Motor neuron (in vitro differentiated cells): ENCODE results near the gene BCORL1. TPM values are rescaled to one million over a fixed set of nuclear protein-coding genes. Genes with fewer than 3 reads are reported as not detected.

Experiments
- ATAC-seq, 8 experiments: fragments of 200-7000 bp; cut with Tn5 transposase; replicated peaks in 6 of 8; 2 replicates each; pipeline ENCODE4 v1.8.0; 2021; ENCODE audit warnings: mild to moderate bottlenecking in 8 of 8, moderate library complexity in 8 of 8
- H3K27ac ChIP-seq, 2 donors: fragments of 250-450 bp; sonication (Bioruptor Pico); 2 replicates each; pipeline ENCODE4 v1.9.0; 2021; ENCODE audit warnings: antibody characterized with exemption in 2 of 2, mild to moderate bottlenecking in 2 of 2, moderate library complexity in 1 of 2
- H3K4me1 ChIP-seq, 2 donors: fragments of 250-450 bp; sonication (Bioruptor Pico); replicated peaks in 1 of 2; 2 replicates each; pipeline ENCODE4 v1.6.1; 2021; ENCODE audit warnings: antibody characterized with exemption in 2 of 2, mild to moderate bottlenecking in 2 of 2, moderate library complexity in 1 of 2
- H3K4me3 ChIP-seq, 5 donors: fragments of 250-450 bp; sonication (Bioruptor Pico); 2 replicates each; pipeline ENCODE4 v1.9.0; 2021; ENCODE audit warnings: antibody characterized with exemption in 5 of 5, mild to moderate bottlenecking in 5 of 5, moderate library complexity in 4 of 5
- WGBS, 10 experiments: fragments of 450-650 bp; shearing (Covaris generic); methylation state at CpG; one replicate each; pipeline ENCODE4 v1.0.0; 2022; 5-methylcytosine and 5-hydroxymethylcytosine counted together
- in situ Hi-C, 9 experiments: fragments of 400-800 bp; cut with MboI; loops; one replicate each; pipeline ENCODE4 v1.15.0; 2021; ENCODE audit warnings: low sequenced_read_pairs in 9 of 9, low pct_unique_long_range_greater_than_20kb in 2 of 9; ENCODE audit not compliant: unreplicated experiment in 9 of 9
- total RNA-seq, 8 experiments: library from RNA; unstranded; fragments of 300-600 nt; gene quantifications; 2 replicates each; pipeline versions ENCODE4 v1.2.3 to v1.2.4, GENCODE V29; 2022

Gene BCORL1
- 10 to 100 TPM in 1 of 8 experiments, 1 to 10 TPM in 7; 1.7 to 13.3 (median 5.9) TPM for total RNA-seq

- ATAC-seq = peak; percentile 85 to 91 (median 89)
- peak within 1 kb of the TSS in 1 of 5 donors; percentile 17 for H3K4me3 ChIP-seq
- WGBS, 10 experiments = no CpG with 5 or more reads among the region's 74 CpGs
- H3K4me1 ChIP-seq = peaks cover 0 to 11% of the 10 kb centered on the region in 2 donors
- peak within 1 kb of the TSS; percentile 38 to 71 for H3K27ac ChIP-seq
- in situ Hi-C loops = no loop called here
These were observed at the start of gene BCORL1 for GRCh38 chrX:129982300-129983251. Gene BCORL1, plus strand, starts transcription at chrX:129982635. Its CDS starts 22,597 bp downstream, at chrX:130005232.

DNA sequence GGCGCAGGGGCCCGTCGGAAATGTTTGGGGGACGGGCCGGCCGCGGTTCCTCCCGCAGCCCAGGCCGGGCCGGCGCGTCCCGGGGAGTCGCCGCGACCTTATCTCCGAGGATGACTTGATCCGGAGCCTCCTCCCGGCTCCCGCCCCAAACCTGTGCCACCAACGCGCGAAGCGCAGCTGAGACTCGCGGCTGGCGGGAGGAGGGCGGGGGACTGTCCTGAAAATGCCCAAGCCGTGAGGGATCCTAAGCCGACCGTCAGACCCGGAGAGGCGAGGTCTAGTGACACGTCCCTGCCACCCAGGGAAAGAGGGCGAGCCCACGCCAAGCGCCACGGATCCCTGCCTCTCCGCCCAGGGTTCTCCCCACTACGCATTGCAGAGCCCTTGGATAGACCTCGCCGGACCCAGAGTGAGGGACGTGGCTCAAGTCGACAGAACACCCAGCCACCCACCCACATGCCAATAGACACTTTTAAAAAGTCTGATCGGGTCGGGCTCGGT is 49.6 kb upstream of the BCORL1 start:
- WGBS, 10 experiments = no CpG with 5 or more reads among the region's 47 CpGs
- peak in 6 of 8 experiments; percentile 1 to 7 (median 2) for ATAC-seq
- peak overlapping the region; percentile 46 to 74 (median 58) for H3K4me3 ChIP-seq
- in situ Hi-C loops = loop anchor here in 2 of 9 experiments (25.0 kb wide), 1 partner anchor 104 kb away; no protein-coding TSS in a partner anchor
- H3K4me1 ChIP-seq = peaks cover 0 to 2% of the 10 kb centered on the region in 2 donors
- H3K27ac ChIP-seq = peak overlapping the region; percentile 20 to 69

GRCh38 chrX:129933700-129934099 is 48.7 kb upstream of the BCORL1 start:
- 0 to 73% (median 13%) methylated on average over 1 to 4 of the region's 7 CpGs; no CpG with 5 or more reads in 4 of the 10 experiments for WGBS, 10 experiments
- in situ Hi-C loops = loop anchor here in 2 of 9 experiments (25.0 kb wide), 1 partner anchor 104 kb away; no protein-coding TSS in a partner anchor
- peaks cover 0 to 2% of the 10 kb centered on the region in 2 donors for H3K4me1 ChIP-seq
- no peak for ATAC-seq
- no peak overlapping the region for H3K27ac ChIP-seq
- H3K4me3 ChIP-seq = no peak overlapping the region

- Histone ChIP-seq H3K4me3 (no peak overlapping the region), H3K4me1 (peaks cover 0 to 2% of the 10 kb centered on the region in 2 donors), H3K27ac (no peak overlapping the region)
- in situ Hi-C loops = loop anchor here in 2 of 9 experiments (25.0 kb wide), 1 partner anchor 103 kb away; no protein-coding TSS in a partner anchor
- ATAC-seq = no peak
- 20 to 47% (median 39%) methylated on average over 1 to 10 of the region's 10 CpGs; no CpG with 5 or more reads in 6 of the 10 experiments for WGBS, 10 experiments
These were observed 48.0 kb upstream of the BCORL1 start for GRCh38 chrX:129934461-129934860.

- ATAC-seq = no peak
- H3K27ac ChIP-seq = no peak overlapping the region
- 0 to 37% (median 17%) methylated on average over 1 to 5 of the region's 5 CpGs; no CpG with 5 or more reads in 7 of the 10 experiments for WGBS, 10 experiments
- in situ Hi-C loops = loop anchor here in 2 of 9 experiments (25.0 kb wide), 1 partner anchor 102 kb away; no protein-coding TSS in a partner anchor
- H3K4me1 ChIP-seq = peaks cover 0 to 2% of the 10 kb centered on the region in 2 donors
- no peak overlapping the region for H3K4me3 ChIP-seq
These were observed 47.5 kb upstream of the BCORL1 start for GRCh38 chrX:129934952-129935351.

DNA sequence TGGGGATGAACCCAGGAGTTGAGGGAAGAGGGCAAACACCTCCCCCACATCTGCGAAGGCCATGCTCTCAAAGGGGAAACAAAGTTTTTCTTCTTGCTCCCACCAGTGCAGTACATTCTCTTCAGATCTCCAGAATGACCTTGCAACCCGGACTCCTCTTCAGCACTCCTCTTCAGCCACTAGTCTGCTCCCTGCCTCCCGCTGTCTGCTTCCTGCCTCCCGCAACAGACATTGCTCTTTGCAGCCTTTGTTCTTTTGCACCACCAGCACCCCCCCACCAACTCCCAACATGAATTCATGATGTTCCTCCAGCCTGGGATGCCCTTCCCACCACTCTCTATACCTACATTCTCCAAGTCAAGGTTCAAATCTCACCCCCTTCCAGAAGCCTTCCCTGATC is 44.4 kb upstream of the BCORL1 start:
- no peak for ATAC-seq
- H3K4me1 ChIP-seq = peaks cover 0 to 3% of the 10 kb centered on the region in 2 donors
- WGBS, 10 experiments = 71 to 92% methylated on average over 1 to 2 of the region's 4 CpGs; no CpG with 5 or more reads in 8 of the 10 experiments
- H3K27ac ChIP-seq = no peak overlapping the region
- H3K4me3 ChIP-seq = no peak overlapping the region
- in situ Hi-C loops = loop anchor here in 2 of 9 experiments (25.0 kb wide), 1 partner anchor 99 kb away; no protein-coding TSS in a partner anchor

- peak in 2 of 8 experiments; percentile 15 to 47 for ATAC-seq
- Histone ChIP-seq H3K4me3 (no peak overlapping the region), H3K27ac (no peak overlapping the region), H3K4me1 (peaks cover 0 to 3% of the 10 kb centered on the region in 2 donors)
- in situ Hi-C loops = loop anchor here in 2 of 9 experiments (25.0 kb wide), 1 partner anchor 97 kb away; no protein-coding TSS in a partner anchor
- 0 to 30% (median 20%) methylated on average over 1 to 6 of the region's 8 CpGs; no CpG with 5 or more reads in 5 of the 10 experiments for WGBS, 10 experiments
These were observed 42.4 kb upstream of the BCORL1 start for GRCh38 chrX:129939986-129940385.

- WGBS, 10 experiments = 0 to 32% methylated on average over 1 to 2 of the region's 2 CpGs; no CpG with 5 or more reads in 8 of the 10 experiments
- H3K4me3 ChIP-seq = no peak overlapping the region
- H3K27ac ChIP-seq = no peak overlapping the region
- H3K4me1 ChIP-seq = peaks cover 0 to 3% of the 10 kb centered on the region in 2 donors
- in situ Hi-C loops = loop anchor here in 2 of 9 experiments (25.0 kb wide), 1 partner anchor 97 kb away; no protein-coding TSS in a partner anchor
- ATAC-seq = no peak
These were observed 41.7 kb upstream of the BCORL1 start for GRCh38 chrX:129940721-129941120.

- in situ Hi-C loops = loop anchor here in 2 of 9 experiments (25.0 kb wide), 1 partner anchor 92 kb away; no protein-coding TSS in a partner anchor
- ATAC-seq = no peak
- Histone ChIP-seq H3K27ac (no peak overlapping the region), H3K4me1 (peaks cover 0 to 2% of the 10 kb centered on the region in 2 donors), H3K4me3 (no peak overlapping the region)
- WGBS, 10 experiments = 30 to 80% methylated on average over 1 of the region's 1 CpG; no CpG with 5 or more reads in 8 of the 10 experiments
These were observed 37.3 kb upstream of the BCORL1 start for GRCh38 chrX:129945131-129945530.

- no peak overlapping the region for H3K4me3 ChIP-seq
- peaks cover 10 to 19% of the 10 kb centered on the region in 2 donors for H3K4me1 ChIP-seq
- no CpG with 5 or more reads among the region's 18 CpGs for WGBS, 10 experiments
- no peak overlapping the region for H3K27ac ChIP-seq
- in situ Hi-C loops = no loop called here
- no peak for ATAC-seq
These were observed 29.1 kb upstream of the BCORL1 start for GRCh38 chrX:129953334-129953648.

- in situ Hi-C loops = no loop called here
- 60 to 100% (median 70%) methylated on average over 1 to 3 of the region's 4 CpGs; no CpG with 5 or more reads in 6 of the 10 experiments for WGBS, 10 experiments
- Histone ChIP-seq H3K27ac (no peak overlapping the region), H3K4me3 (no peak overlapping the region), H3K4me1 (peaks cover 12 to 21% of the 10 kb centered on the region in 2 donors)
- no peak for ATAC-seq
These were observed 28.6 kb upstream of the BCORL1 start for GRCh38 chrX:129953881-129954280.

DNA sequence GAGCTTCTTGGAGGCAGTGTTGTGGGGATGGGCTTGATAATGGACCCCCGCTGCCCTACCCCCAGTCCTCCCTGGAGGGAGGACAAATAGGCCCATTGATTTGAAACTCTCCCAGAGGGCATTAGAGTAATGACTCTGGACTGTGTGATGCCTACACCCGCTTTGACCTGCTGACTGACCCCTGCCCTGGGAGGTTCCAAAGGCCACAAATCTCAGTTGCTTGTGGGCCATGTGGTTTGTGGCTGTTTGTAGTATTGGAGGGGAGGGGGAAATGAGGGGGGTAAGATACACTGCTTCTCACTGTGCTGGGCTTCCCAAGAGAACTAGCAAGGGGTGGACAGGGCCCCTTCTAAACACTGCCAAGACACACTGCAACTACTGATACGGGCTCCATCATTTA is 27.6 kb upstream of the BCORL1 start:
- ATAC-seq = no peak
- H3K4me3 ChIP-seq = no peak overlapping the region
- 32% methylated on average over 2 of the region's 3 CpGs; no CpG with 5 or more reads in 9 of the 10 experiments for WGBS, 10 experiments
- no peak overlapping the region for H3K27ac ChIP-seq
- in situ Hi-C loops = no loop called here
- H3K4me1 ChIP-seq = peaks cover 19 to 30% of the 10 kb centered on the region in 2 donors

DNA sequence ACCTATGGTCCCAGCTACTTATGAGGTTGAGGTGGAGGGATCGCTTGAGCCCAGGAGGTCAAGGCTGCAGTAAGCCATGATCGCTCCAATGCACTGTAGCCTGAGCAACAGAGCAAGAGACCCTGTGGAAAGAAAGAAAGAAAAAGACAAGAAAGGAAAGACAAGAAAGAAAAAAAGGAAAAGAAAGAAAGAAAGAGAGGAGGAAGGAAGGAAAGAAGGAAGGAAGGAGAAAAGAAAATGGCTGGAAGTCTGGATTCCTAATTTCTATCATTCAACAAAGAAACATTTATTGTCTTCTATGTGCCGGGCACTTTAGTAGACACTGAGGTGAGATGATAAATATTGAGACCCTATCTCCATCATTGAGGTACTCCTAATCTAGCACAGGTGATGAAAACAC is 26.8 kb upstream of the BCORL1 start:
- no peak overlapping the region for H3K27ac ChIP-seq
- H3K4me1 ChIP-seq = peaks cover 22 to 31% of the 10 kb centered on the region in 2 donors
- WGBS, 10 experiments = 40 to 100% (median 91%) methylated on average over 1 to 3 of the region's 3 CpGs; no CpG with 5 or more reads in 4 of the 10 experiments
- ATAC-seq = no peak
- in situ Hi-C loops = no loop called here
- no peak overlapping the region for H3K4me3 ChIP-seq
